ENCODE results near the gene WNT7A.

DNA sequence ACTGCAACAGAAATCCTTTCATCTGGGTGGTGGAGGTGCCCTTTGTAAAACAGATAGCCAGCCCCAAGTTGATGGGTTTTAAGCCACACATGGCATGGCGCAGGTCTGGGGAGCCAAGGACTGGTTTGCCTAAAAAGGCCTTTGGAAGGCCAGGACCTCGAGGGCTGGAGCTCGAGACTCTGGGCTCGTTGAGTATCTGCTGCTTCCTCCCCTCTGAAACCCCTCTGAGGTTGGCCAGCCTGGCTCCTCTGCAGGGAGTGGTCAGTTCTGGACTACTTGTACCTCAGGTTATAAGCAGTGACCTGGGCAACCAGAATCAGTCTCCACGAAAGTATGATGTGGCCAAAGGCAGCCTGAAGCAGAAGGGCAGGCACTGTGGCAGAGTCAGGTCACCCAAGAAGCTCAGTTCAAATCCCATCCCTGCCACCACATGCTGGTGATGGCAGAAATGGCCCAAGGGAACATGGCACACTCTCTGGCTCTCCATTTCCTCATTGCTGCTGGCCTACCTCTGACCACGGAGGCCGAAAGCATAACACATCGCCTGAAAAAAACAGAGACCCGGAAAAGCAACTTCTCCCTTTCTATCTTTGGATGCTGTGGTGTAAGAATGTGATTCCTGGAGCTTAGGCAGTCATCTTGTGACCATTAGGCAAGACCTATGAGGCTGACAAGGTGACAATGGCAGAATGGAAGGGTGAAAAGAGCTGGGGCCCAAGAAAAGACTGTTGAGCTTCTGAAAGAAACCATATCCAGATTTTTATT lies 51.2 kb downstream of the WNT7A start:
- TF ChIP-seq EZH2 (IDR thresholded peaks at IDR 0.05; ENCODE audit: insufficient read depth, poor library complexity, severe bottlenecking) (no peak), EZH2phosphoT487 (IDR thresholded peaks at IDR 0.05; ENCODE audit: insufficient read depth, low read depth) (no peak)
